DOHH2 (cell line): ENCODE measurements around the gene TRIM45.

Experiments
- EZH2phosphoT487 ChIP-seq: fragments of 200-600 bp; sonication (generic); IDR thresholded peaks from 2 replicates; pipeline ENCODE4 v1.6.1; 2017; ENCODE audit warnings: borderline replicate concordance, mild to moderate bottlenecking, antibody characterized with exemption, low read length, moderate library complexity, mixed read lengths
- TF ChIP-seq, protein P1 (sequence below): fragments of 200-600 bp; sonication (generic); IDR thresholded peaks from one replicate; pipeline ENCODE4 v1.5.1; 2014; ENCODE audit warnings: antibody characterized with exemption, mild to moderate bottlenecking, low read depth, low read length; ENCODE audit not compliant: poor library complexity, severe bottlenecking

DNA sequence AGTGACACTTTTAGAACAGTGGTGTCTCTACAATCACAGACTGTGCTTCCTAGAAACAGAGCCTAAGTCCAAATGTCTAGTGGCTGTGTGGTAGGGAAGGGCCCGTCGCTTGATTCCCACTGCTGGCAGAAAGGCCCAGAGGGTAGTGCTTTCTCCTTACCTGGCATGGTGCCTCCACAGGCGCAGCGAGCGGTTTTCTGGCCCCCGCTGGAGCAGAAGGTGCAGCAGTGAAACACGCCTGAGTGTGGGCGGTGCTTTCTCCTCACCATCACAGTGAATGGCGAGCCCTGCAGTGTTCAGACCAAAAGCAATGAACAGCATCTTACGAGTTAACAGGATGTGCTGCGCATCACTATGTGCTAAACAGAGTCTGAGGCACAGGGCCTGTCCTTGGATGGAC, 8.3 kb downstream of the TRIM45 start:
- TF ChIP-seq EZH2phosphoT487, result no peak
- TF ChIP-seq, protein P1, sequence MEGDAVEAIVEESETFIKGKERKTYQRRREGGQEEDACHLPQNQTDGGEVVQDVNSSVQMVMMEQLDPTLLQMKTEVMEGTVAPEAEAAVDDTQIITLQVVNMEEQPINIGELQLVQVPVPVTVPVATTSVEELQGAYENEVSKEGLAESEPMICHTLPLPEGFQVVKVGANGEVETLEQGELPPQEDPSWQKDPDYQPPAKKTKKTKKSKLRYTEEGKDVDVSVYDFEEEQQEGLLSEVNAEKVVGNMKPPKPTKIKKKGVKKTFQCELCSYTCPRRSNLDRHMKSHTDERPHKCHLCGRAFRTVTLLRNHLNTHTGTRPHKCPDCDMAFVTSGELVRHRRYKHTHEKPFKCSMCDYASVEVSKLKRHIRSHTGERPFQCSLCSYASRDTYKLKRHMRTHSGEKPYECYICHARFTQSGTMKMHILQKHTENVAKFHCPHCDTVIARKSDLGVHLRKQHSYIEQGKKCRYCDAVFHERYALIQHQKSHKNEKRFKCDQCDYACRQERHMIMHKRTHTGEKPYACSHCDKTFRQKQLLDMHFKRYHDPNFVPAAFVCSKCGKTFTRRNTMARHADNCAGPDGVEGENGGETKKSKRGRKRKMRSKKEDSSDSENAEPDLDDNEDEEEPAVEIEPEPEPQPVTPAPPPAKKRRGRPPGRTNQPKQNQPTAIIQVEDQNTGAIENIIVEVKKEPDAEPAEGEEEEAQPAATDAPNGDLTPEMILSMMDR, result no peak
